Measurements from ENCODE around the gene GTF2F1. TPM values are rescaled to one million over a fixed set of nuclear protein-coding genes. Genes with fewer than 3 reads are reported as not detected.
A peak's percentile ranks its signal among the peaks of the same experiment; 100 is the strongest.
"Not testable (repeated sequence)": the region's sequence is repeated elsewhere in the genome, so short reads cannot be mapped to it uniquely, and the experiment has no call there.

The GTF2F1 gene
- total RNA-seq, 3 donors from 2014 or later = 46.7 to 51.0 (median 48.5) TPM

GRCh38 chr19:6362027-6362350 is 31.0 kb downstream of the GTF2F1 start:
- intact Hi-C loops (cut with DNase I; ENCODE audit: low total_unique reads) = no loop called here
- no peak for TF ChIP-seq POLR2AphosphoS5 (IDR thresholded peaks at IDR 0.05)
- TF ChIP-seq, protein P1, sequence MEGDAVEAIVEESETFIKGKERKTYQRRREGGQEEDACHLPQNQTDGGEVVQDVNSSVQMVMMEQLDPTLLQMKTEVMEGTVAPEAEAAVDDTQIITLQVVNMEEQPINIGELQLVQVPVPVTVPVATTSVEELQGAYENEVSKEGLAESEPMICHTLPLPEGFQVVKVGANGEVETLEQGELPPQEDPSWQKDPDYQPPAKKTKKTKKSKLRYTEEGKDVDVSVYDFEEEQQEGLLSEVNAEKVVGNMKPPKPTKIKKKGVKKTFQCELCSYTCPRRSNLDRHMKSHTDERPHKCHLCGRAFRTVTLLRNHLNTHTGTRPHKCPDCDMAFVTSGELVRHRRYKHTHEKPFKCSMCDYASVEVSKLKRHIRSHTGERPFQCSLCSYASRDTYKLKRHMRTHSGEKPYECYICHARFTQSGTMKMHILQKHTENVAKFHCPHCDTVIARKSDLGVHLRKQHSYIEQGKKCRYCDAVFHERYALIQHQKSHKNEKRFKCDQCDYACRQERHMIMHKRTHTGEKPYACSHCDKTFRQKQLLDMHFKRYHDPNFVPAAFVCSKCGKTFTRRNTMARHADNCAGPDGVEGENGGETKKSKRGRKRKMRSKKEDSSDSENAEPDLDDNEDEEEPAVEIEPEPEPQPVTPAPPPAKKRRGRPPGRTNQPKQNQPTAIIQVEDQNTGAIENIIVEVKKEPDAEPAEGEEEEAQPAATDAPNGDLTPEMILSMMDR (IDR thresholded peaks at IDR 0.05) = no peak
- TF ChIP-seq POLR2A (IDR thresholded peaks at IDR 0.05) = no peak
- no peaks in the 10 kb centered on the region for H3K27me3 ChIP-seq
- H3K27ac ChIP-seq = peak overlapping the region; percentile 87 to 93
- peak overlapping the region; percentile 79 to 95 (median 82) for H3K4me3 ChIP-seq
- H3K36me3 ChIP-seq = no peaks in the 10 kb centered on the region
- no peak for DNase-seq (ENCODE audit: low spot score in 2 of 2)
- H3K4me1 ChIP-seq = peaks cover 0 to 5% of the 10 kb centered on the region in 2 donors
- no peaks in the 10 kb centered on the region for H3K9me3 ChIP-seq

- H3K27me3 ChIP-seq; H3K9me3 ChIP-seq; DNase-seq (ENCODE audit: low spot score in 2 of 2); H3K4me1 ChIP-seq; intact Hi-C loops (cut with DNase I; ENCODE audit: low total_unique reads); H3K36me3 ChIP-seq: not testable (repeated sequence)
- peak overlapping the region in 1 of 2 donors; percentile 87 for H3K27ac ChIP-seq
- peak overlapping the region; percentile 79 to 95 (median 82) for H3K4me3 ChIP-seq
Measured at GRCh38 chr19:6360857-6361216, 32.1 kb downstream of the GTF2F1 start.

DNA sequence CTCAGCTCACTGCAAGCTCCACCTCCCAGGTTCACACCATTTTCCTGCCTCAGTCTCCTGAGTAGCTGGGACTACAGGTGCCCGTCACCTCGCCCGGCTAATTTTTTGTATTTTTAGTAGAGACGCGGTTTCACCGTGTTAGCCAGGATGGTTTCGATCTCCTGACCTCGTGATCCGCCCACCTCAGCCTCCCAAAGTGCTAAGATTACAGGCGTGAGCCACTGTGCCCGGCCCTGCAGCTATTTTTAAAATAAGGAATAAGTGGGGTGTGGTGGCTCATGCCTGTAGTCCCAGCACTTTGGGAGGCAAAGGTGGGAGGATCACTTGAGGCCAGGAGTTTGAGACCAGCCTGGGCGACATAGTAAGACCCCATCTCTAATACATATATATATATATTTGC is 32.5 kb downstream of the GTF2F1 start:
- H3K27ac ChIP-seq; H3K36me3 ChIP-seq; H3K27me3 ChIP-seq; H3K9me3 ChIP-seq; DNase-seq (ENCODE audit: low spot score in 2 of 2); H3K4me3 ChIP-seq; intact Hi-C loops (cut with DNase I; ENCODE audit: low total_unique reads); H3K4me1 ChIP-seq: not testable (repeated sequence)

GRCh38 chr19:6359568-6360341 is 33.2 kb downstream of the GTF2F1 start:
- Histone ChIP-seq H3K4me1 (peaks cover 0 to 5% of the 10 kb centered on the region in 2 donors), H3K27me3 (no peaks in the 10 kb centered on the region), H3K4me3 (no peak overlapping the region), H3K36me3 (no peaks in the 10 kb centered on the region), H3K9me3 (no peaks in the 10 kb centered on the region), H3K27ac (no peak overlapping the region)
- DNase-seq (ENCODE audit: low spot score in 2 of 2) = no peak
- intact Hi-C loops (cut with DNase I; ENCODE audit: low total_unique reads) = no loop called here
- TF ChIP-seq POLR2AphosphoS5 (IDR thresholded peaks at IDR 0.05) (no peak), POLR2A (IDR thresholded peaks at IDR 0.05) (no peak)
- TF ChIP-seq, protein P1 (IDR thresholded peaks at IDR 0.05) = no peak

GRCh38 chr19:6358003-6358402 is 35.0 kb downstream of the GTF2F1 start:
- DNase-seq (ENCODE audit: low spot score in 2 of 2) = no peak
- intact Hi-C loops (cut with DNase I; ENCODE audit: low total_unique reads) = no loop called here
- H3K27ac ChIP-seq = peak overlapping the region; percentile 19 to 40
- H3K4me1 ChIP-seq = peaks cover 0 to 5% of the 10 kb centered on the region in 2 donors
- no peaks in the 10 kb centered on the region for H3K27me3 ChIP-seq
- TF ChIP-seq POLR2AphosphoS5 (IDR thresholded peaks at IDR 0.05) (no peak), POLR2A (IDR thresholded peaks at IDR 0.05) (no peak)
- TF ChIP-seq, protein P1 (IDR thresholded peaks at IDR 0.05) = no peak
- no peaks in the 10 kb centered on the region for H3K9me3 ChIP-seq
- H3K36me3 ChIP-seq = no peaks in the 10 kb centered on the region
- H3K4me3 ChIP-seq = no peak overlapping the region

DNA sequence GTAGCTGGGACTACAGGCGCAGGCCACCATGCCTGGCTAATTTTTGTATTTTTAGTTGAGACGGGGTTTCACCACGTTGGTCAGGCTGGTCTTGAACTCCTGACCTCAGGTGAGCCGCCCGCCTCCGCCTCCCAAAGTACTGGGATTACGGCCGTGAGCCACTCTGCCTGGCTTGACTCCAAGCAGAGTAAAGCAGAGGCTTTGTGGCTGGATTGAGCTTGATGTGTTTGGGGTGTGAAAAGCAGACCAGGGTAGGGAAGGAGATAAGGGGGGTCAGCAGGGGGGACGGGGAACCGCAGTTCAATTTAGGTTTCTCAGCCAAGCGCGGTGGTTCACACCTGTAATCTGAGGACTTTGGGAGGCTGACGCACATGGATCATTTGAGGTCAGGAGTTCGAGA is 35.8 kb downstream of the GTF2F1 start:
- intact Hi-C loops (cut with DNase I; ENCODE audit: low total_unique reads) = no loop called here
- no peak overlapping the region for H3K27ac ChIP-seq
- no peaks in the 10 kb centered on the region for H3K27me3 ChIP-seq
- H3K36me3 ChIP-seq = no peaks in the 10 kb centered on the region
- no peaks in the 10 kb centered on the region for H3K9me3 ChIP-seq
- no peak for DNase-seq (ENCODE audit: low spot score in 2 of 2)
- peaks cover 0 to 2% of the 10 kb centered on the region in 2 donors for H3K4me1 ChIP-seq
- no peak for TF ChIP-seq POLR2AphosphoS5 (IDR thresholded peaks at IDR 0.05)
- no peak for TF ChIP-seq POLR2A (IDR thresholded peaks at IDR 0.05)
- TF ChIP-seq, protein P1 (IDR thresholded peaks at IDR 0.05) = no peak
- H3K4me3 ChIP-seq = no peak overlapping the region

- H3K36me3 ChIP-seq; intact Hi-C loops (cut with DNase I; ENCODE audit: low total_unique reads); H3K4me3 ChIP-seq; H3K27me3 ChIP-seq; DNase-seq (ENCODE audit: low spot score in 2 of 2); H3K9me3 ChIP-seq; H3K4me1 ChIP-seq; H3K27ac ChIP-seq: not testable (repeated sequence)
Measured at GRCh38 chr19:6355321-6356040, 37.5 kb downstream of the GTF2F1 start.

Data from breast epithelium (tissue), 4 donors.